Right lobe of liver (tissue), 4 donors: Measurements from ENCODE around the gene SLC43A3.
A peak's percentile ranks its signal among the peaks of the same experiment; 100 is the strongest.

Source experiments
- POLR2A ChIP-seq: fragments of 450-650 bp; IDR thresholded peaks from one replicate; pipeline ENCODE4 v1.6.1; 2017; ENCODE audit warnings: antibody characterized with exemption, mild to moderate bottlenecking
- TF ChIP-seq, protein P1 (sequence below), 4 donors: fragments of 200-600 bp in 3 of 4; fragments of 450-650 bp in 1 of 4; IDR thresholded peaks; one replicate each; pipeline versions ENCODE4 v1.5.1 to v1.8.0; 2016 to 2022; ENCODE audit warnings: antibody characterized with exemption in 4 of 4, mild to moderate bottlenecking in 2 of 4
- donor health status: DM: no; HTN: no; CAD: no.
- donor health status: DM: no; HTN: no; CAD: no.
- donor health status: DM: no; HTN: yes; CAD: no.

DNA sequence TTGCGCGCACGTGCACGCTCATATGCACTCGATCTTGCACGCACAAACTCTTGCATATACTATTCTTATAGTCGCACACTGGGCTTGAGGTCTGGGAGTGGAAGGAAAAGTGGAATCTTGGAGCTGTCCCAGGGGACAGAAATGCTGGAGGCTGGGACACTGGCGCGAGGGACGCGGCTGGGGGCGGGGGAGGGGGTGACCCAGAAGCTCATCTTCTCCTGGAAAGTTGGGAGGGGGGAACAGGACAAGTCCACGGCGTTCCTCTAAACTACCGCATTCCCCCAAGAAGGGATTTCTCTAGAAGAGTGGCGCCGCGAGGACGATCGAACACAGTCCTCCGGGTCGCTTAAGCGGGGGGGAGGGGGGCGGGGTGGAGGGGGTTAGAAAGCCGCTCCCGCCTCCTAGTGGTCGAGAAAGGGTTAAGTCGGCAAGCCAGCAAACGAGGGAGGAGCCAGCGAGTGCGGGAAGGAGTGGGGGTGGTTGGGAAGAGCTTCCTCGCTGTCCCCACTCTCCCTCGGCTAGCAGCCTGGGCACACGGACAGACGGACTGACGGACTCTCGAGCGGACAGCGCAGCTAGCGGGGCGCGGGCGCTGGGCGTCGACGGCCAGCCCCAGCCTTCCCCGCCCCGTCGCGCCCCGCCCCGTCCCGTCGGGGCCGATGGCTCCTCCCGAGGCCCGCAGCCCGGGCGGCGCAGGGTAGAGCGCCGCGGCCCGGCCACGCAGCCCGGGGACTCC is 33.3 kb upstream of the SLC43A3 start, which contains the start of gene RTN4RL2:
- TF ChIP-seq, protein P1, sequence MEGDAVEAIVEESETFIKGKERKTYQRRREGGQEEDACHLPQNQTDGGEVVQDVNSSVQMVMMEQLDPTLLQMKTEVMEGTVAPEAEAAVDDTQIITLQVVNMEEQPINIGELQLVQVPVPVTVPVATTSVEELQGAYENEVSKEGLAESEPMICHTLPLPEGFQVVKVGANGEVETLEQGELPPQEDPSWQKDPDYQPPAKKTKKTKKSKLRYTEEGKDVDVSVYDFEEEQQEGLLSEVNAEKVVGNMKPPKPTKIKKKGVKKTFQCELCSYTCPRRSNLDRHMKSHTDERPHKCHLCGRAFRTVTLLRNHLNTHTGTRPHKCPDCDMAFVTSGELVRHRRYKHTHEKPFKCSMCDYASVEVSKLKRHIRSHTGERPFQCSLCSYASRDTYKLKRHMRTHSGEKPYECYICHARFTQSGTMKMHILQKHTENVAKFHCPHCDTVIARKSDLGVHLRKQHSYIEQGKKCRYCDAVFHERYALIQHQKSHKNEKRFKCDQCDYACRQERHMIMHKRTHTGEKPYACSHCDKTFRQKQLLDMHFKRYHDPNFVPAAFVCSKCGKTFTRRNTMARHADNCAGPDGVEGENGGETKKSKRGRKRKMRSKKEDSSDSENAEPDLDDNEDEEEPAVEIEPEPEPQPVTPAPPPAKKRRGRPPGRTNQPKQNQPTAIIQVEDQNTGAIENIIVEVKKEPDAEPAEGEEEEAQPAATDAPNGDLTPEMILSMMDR (IDR thresholded peaks at IDR 0.05): peak in 2 of 4 donors; percentile 13 to 16
- peak; percentile 31 for TF ChIP-seq POLR2A
